Urinary bladder (tissue), 4 donors: ENCODE measurements around the gene MOCS3. TPM values are rescaled to one million over a fixed set of nuclear protein-coding genes. Genes with fewer than 3 reads are reported as not detected.

Experiments used
- DNase-seq: peaks from one replicate; pipeline ENCODE4 v3.0.0-alpha.2; 2015; ENCODE audit errors: extremely low spot score
- H3K27ac ChIP-seq: one replicate; pipeline ENCODE4 v1.5.1; 2013; ENCODE audit warnings: low read depth, mild to moderate bottlenecking, moderate library complexity
- H3K36me3 ChIP-seq: one replicate; pipeline ENCODE4 v1.6.1; 2013; ENCODE audit warnings: mild to moderate bottlenecking, moderate library complexity; ENCODE audit not compliant: insufficient read depth
- H3K4me1 ChIP-seq: one replicate; pipeline ENCODE4 v1.6.1; 2013; ENCODE audit warnings: mild to moderate bottlenecking, moderate library complexity; ENCODE audit not compliant: insufficient read depth
- H3K4me3 ChIP-seq: one replicate; pipeline ENCODE4 v1.5.1; 2013; ENCODE audit warnings: low read depth, low read length
- WGBS: extraction: QIAGEN DNeasy Blood & Tissue Kit; methylation state at CpG from one replicate; pipeline ENCODE4 v1.1.7; 2013; 5-methylcytosine and 5-hydroxymethylcytosine counted together
- polyA plus RNA-seq: library from polyadenylated mRNA; stranded (reverse); fragments of 200-250 nt; gene quantifications from one replicate; pipeline ENCODE4 v1.2.3, GENCODE V29; 2013
- total RNA-seq: library from RNA; depleted of rRNA; stranded (reverse); fragments of >200 nt; gene quantifications from one replicate; pipeline ENCODE4 v1.2.3, GENCODE V29; 2014
- donor health status: healthy with polysubstance abuse.
- donor health status: healthy.

Gene MOCS3
- total and polyA plus RNA-seq, 2 donors, result 4.3 to 4.9 TPM

DNA sequence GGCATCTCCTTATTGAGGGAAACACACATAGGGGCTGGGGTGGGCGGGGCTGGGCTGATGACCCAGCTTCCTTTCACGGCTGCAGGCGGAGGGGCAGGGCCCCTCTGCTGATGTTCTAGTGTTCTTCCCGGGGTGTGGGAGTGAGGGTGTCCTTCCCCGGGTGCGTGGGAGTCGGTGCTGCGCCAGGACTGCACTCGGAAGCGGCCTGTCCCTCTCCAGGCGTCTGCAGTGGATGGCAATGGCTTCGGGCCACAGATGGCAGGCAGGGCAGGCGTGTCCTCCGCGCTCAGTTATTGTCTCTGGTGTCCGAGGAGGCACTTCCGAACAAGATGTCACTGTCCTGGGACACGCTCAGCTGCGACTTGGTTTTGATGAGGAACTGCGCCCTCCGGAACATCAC, 45.1 kb downstream of the MOCS3 start:
- no peak for DNase-seq
- H3K36me3 ChIP-seq, result no peaks in the 10 kb centered on the region
- H3K27ac ChIP-seq, result no peak overlapping the region
- H3K4me3 ChIP-seq, result no peak overlapping the region
- WGBS, result 83% methylated on average over 21 of the region's 21 CpGs
- H3K4me1 ChIP-seq, result no peaks in the 10 kb centered on the region

DNA sequence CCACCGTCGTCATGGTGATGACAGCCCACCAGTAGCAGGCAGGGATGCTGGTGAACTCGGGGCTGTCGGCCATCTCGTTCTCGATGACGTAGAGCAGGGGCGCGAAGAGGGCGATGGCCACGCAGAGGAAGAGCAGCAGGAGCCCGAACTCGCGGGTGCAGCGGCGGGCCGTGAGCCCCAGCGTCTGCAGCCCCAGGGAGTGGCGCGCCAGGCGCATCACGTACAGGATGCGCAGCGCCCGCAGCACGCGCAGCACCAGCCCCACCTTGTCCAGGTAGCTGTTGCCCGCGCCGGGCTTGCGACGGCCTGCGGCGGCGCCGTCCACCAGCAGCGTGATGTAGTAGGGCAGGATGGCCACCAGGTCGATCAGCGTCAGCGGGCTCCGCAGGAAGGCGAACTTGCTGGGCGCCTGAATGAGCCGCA, 45.7 kb downstream of the MOCS3 start:
- Histone ChIP-seq H3K4me1 (no peaks in the 10 kb centered on the region), H3K36me3 (no peaks in the 10 kb centered on the region), H3K27ac (no peak overlapping the region), H3K4me3 (no peak overlapping the region)
- DNase-seq, result no peak
- 96% methylated on average over 44 of the region's 44 CpGs for WGBS

DNA sequence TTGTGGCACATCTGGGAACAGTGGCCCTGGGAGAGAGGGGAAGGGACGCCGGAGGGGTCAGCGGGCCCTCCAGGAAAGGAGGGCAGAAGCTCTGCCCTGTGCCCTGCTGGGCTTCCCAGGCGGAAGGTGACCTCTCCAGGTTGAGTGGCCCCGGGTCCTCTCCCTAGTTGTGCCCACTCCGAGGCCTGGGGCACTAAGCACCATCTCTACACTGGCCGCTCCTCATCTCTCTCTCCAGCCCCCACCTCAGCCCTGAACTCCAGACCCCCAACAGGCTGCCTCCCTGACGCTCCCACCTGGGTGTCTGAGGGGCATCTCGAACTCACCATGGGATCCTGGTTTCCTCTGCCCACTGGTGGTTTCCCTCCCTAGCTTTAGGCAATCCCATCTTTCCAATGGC, 46.2 kb downstream of the MOCS3 start:
- WGBS, result 94% methylated on average over 9 of the region's 9 CpGs
- H3K4me3 ChIP-seq, result no peak overlapping the region
- no peak for DNase-seq
- no peak overlapping the region for H3K27ac ChIP-seq
- no peaks in the 10 kb centered on the region for H3K36me3 ChIP-seq
- H3K4me1 ChIP-seq, result no peaks in the 10 kb centered on the region

GRCh38 chr20:51005214-51005613, 46.6 kb downstream of the MOCS3 start:
- no peak overlapping the region for H3K27ac ChIP-seq
- WGBS, result 91% methylated on average over 7 of the region's 7 CpGs
- DNase-seq, result no peak
- no peak overlapping the region for H3K4me3 ChIP-seq
- H3K4me1 ChIP-seq, result no peaks in the 10 kb centered on the region
- no peaks in the 10 kb centered on the region for H3K36me3 ChIP-seq

DNA sequence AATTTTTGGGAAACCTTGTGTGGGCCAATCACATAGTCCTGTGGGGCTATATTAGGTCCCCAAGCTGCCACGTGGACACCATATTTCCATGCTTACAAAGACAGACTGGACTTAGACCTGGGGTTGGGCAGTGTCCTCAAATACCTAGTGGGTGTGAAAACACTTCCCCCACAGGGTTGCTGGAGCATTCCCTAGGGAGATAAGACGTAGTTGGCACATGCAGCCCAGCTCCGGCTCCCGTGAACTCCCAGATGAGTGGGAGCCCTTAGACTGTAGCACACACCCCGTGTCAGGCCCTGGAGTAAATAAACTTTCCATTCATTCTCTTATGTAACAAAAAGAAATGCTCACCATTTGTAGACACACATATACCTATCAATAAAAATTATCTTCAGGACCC, 50.1 kb downstream of the MOCS3 start:
- H3K4me3 ChIP-seq, result no peak overlapping the region
- 78% methylated on average over 5 of the region's 5 CpGs for WGBS
- no peaks in the 10 kb centered on the region for H3K36me3 ChIP-seq
- no peak for DNase-seq
- H3K4me1 ChIP-seq, result no peaks in the 10 kb centered on the region
- no peak overlapping the region for H3K27ac ChIP-seq

- no peak for DNase-seq
- WGBS, result 87% methylated on average over 58 of the region's 58 CpGs
- Histone ChIP-seq H3K36me3 (no peaks in the 10 kb centered on the region), H3K4me1 (no peaks in the 10 kb centered on the region), H3K27ac (no peak overlapping the region), H3K4me3 (no peak overlapping the region)
These were observed 50.9 kb downstream of the MOCS3 start for GRCh38 chr20:51009303-51010042.

DNA sequence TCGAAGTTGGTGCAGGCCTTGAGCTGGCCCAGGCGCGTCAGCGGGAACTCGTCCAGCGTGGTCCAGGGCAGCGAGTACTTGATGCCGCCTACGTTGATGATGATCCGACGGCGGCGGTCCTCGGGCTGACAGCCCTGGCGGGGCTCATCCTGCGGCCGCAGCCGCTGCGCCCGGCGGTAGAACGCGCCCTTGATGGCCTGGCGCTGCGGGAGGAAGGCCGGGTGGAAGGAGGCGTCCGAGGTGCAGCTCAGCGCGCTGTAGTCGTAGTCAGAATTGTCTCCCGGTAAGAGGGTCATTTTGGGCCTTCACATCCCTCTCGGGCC, 51.4 kb downstream of the MOCS3 start:
- no peak overlapping the region for H3K4me3 ChIP-seq
- no peaks in the 10 kb centered on the region for H3K36me3 ChIP-seq
- no peak overlapping the region for H3K27ac ChIP-seq
- 90% methylated on average over 33 of the region's 33 CpGs for WGBS
- H3K4me1 ChIP-seq, result no peaks in the 10 kb centered on the region
- DNase-seq, result no peak

- 93% methylated on average over 3 of the region's 3 CpGs for WGBS
These were observed 52.3 kb downstream of the MOCS3 start for GRCh38 chr20:51010932-51011331.

GRCh38 chr20:51011479-51011878, 52.9 kb downstream of the MOCS3 start:
- no peak for DNase-seq
- 94% methylated on average over 4 of the region's 4 CpGs for WGBS
- H3K4me1 ChIP-seq, result no peaks in the 10 kb centered on the region
- H3K36me3 ChIP-seq, result no peaks in the 10 kb centered on the region
- no peak overlapping the region for H3K27ac ChIP-seq
- H3K4me3 ChIP-seq, result no peak overlapping the region

More at GRCh38 chr20:51010932-51011331, 52.3 kb downstream of the MOCS3 start:
- H3K4me3 ChIP-seq, result no peak overlapping the region
- no peak for DNase-seq
- H3K4me1 ChIP-seq, result no peaks in the 10 kb centered on the region
- H3K36me3 ChIP-seq, result no peaks in the 10 kb centered on the region
- H3K27ac ChIP-seq, result no peak overlapping the region

DNA sequence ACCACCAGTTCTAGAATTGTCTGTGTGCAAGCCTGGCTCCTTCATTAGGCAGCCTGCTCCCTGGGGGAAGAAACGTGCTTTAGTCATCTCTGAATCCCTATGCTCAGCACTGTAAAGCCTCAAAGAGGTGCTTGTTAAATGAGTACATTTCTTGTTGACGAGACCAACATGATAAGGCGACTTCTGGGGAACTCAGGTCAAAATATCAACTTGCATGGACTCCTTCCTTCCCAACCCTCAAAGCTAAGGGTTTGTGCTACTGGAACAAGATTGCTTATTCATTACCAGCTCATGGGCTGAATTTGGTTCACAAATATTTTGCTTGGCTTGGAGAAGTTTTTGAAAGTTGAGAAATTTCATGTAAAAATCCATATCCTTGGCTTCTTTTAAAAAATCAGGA, 53.7 kb downstream of the MOCS3 start:
- Histone ChIP-seq H3K4me3 (no peak overlapping the region), H3K27ac (no peak overlapping the region), H3K4me1 (no peaks in the 10 kb centered on the region), H3K36me3 (no peaks in the 10 kb centered on the region)
- DNase-seq, result no peak
- 73% methylated on average over 3 of the region's 3 CpGs for WGBS

Other genes with a start within 250 kb of the MOCS3 start
- gene PARD6B, start 227.2 kb upstream of the MOCS3 start, total RNA-seq, result 11.7 TPM
- gene PARD6B, start 227.2 kb upstream of the MOCS3 start, polyA plus RNA-seq, result 0.52 TPM
- gene BCAS4, start 163.8 kb upstream of the MOCS3 start, total RNA-seq, result 4.8 TPM
- gene BCAS4, start 163.8 kb upstream of the MOCS3 start, polyA plus RNA-seq, result 9.2 TPM
- gene ADNP, start 27.4 kb upstream of the MOCS3 start, total RNA-seq, result 92.2 TPM
- 36.2 TPM for gene ADNP, start 27.4 kb upstream of the MOCS3 start, polyA plus RNA-seq
- gene DPM1, start 286 bp upstream of the MOCS3 start, total RNA-seq, result 56.3 TPM
- 56.3 TPM for gene DPM1, start 286 bp upstream of the MOCS3 start, polyA plus RNA-seq
- gene KCNG1, start 64.3 kb downstream of the MOCS3 start, total RNA-seq, result 5.6 TPM
- gene KCNG1, start 64.3 kb downstream of the MOCS3 start, polyA plus RNA-seq, result 8.3 TPM